Measurements from ENCODE around the gene COG3.

- TF ChIP-seq CTCF (IDR thresholded peaks at IDR 0.05) (no peak), POLR2A (IDR thresholded peaks at IDR 0.05) (no peak)
These were observed 15.7 kb upstream of the COG3 start for GRCh38 chr13:45448965-45449559.

All from heart left ventricle (tissue), 13 donors.